Fibroblast of lung (primary cell): Measurements from ENCODE around the gene HRH3.

Source experiments
- CTCF ChIP-seq, 2 donors: IDR thresholded peaks in 1 of 2; conservative IDR thresholded peaks in 1 of 2; 1 replicate in 1 of 2; 2 replicates in 1 of 2; pipeline ENCODE4 v1.5.1; 2011 to 2012; ENCODE audit warnings: low read length in 2 of 2, control low read depth in 1 of 2, inconsistent platforms in 1 of 2, low read depth in 1 of 2, mild to moderate bottlenecking in 1 of 2
- EZH2 ChIP-seq: IDR thresholded peaks from 2 replicates; pipeline ENCODE4 v1.5.1; 2012; ENCODE audit warnings: low read length, control low read depth, mild to moderate bottlenecking; ENCODE audit errors: missing control alignments

GRCh38 chr20:62241506-62241905 is 21.4 kb upstream of the HRH3 start:
- no peak for TF ChIP-seq CTCF (conservative IDR thresholded peaks at IDR 0.05 in 1 of 2, IDR thresholded peaks at IDR 0.05 in 1 of 2; ENCODE audit: low read depth in 1 of 2, low read length in 2 of 2)
- no peak for TF ChIP-seq EZH2
